Osteoblast (primary cell): ENCODE data around the gene IFNL1. TPM values are rescaled to one million over a fixed set of nuclear protein-coding genes. Genes with fewer than 3 reads are reported as not detected.

ENCODE experiments used
- DNase-seq: peaks from one replicate; pipeline ENCODE4 v3.0.0; 2011; ENCODE audit warnings: low spot score, mixed read lengths; ENCODE audit not compliant: insufficient read length; ENCODE audit errors: missing footprints
- H2AFZ ChIP-seq: 2 replicates; pipeline ENCODE4 v1.6.0; 2011; ENCODE audit warnings: mild to moderate bottlenecking, low read length
- H3K27ac ChIP-seq: 2 replicates; pipeline ENCODE4 v1.5.1; 2011; ENCODE audit warnings: mild to moderate bottlenecking, low read depth, low read length, moderate library complexity
- H3K27me3 ChIP-seq: 2 replicates; pipeline ENCODE4 v1.6.0; 2012; ENCODE audit warnings: mild to moderate bottlenecking, control low read depth, inconsistent platforms, low read length, moderate library complexity; ENCODE audit not compliant: insufficient read depth
- H3K36me3 ChIP-seq: 2 replicates; pipeline ENCODE4 v1.5.1; 2011; ENCODE audit warnings: mild to moderate bottlenecking, low read length, control low read depth, moderate library complexity; ENCODE audit not compliant: insufficient read depth
- H3K4me1 ChIP-seq: 2 replicates; pipeline ENCODE4 v1.5.1; 2011; ENCODE audit warnings: mild to moderate bottlenecking, low read length, control low read depth, moderate library complexity; ENCODE audit not compliant: insufficient read depth
- H3K4me2 ChIP-seq: 2 replicates; pipeline ENCODE4 v1.6.0; 2011; ENCODE audit warnings: mild to moderate bottlenecking, low read length; ENCODE audit not compliant: insufficient read depth
- H3K4me3 ChIP-seq: fragments of 200-600 bp; sonication (generic); 3 replicates; pipeline ENCODE4 v1.5.1; 2012; ENCODE audit warnings: mild to moderate bottlenecking, low read length, inconsistent platforms; ENCODE audit not compliant: insufficient read depth
- H3K79me2 ChIP-seq: 2 replicates; pipeline ENCODE4 v1.6.0; 2012; ENCODE audit warnings: mild to moderate bottlenecking, low read length, control low read depth, inconsistent platforms; ENCODE audit not compliant: insufficient read depth
- H3K9me3 ChIP-seq: 2 replicates; pipeline ENCODE4 v1.5.1; 2011; ENCODE audit warnings: low read depth, low read length, control low read depth
- H4K20me1 ChIP-seq: 2 replicates; pipeline ENCODE4 v1.6.0; 2012; ENCODE audit warnings: mild to moderate bottlenecking, low read length, control low read depth; ENCODE audit not compliant: insufficient read depth
- CTCF ChIP-seq: IDR thresholded peaks from 2 replicates; pipeline ENCODE4 v1.5.1; 2011; ENCODE audit warnings: mild to moderate bottlenecking, low read depth, low read length, moderate library complexity; ENCODE audit errors: extremely low read depth
- total RNA-seq: library from RNA; depleted of rRNA; stranded (reverse); fragments of >200 nt; gene quantifications from 2 replicates; pipeline ENCODE4 v1.2.3, GENCODE V29; 2012

IFNL1 gene
- total RNA-seq, 1 donor, result not detected

GRCh38 chr19:39318071-39318470 is 21.9 kb downstream of the IFNL1 start:
- DNase-seq, result no peak
- no peaks in the 10 kb centered on the region for H4K20me1 ChIP-seq
- H3K9me3 ChIP-seq, result no peaks in the 10 kb centered on the region
- TF ChIP-seq CTCF, result no peak
- H3K4me3 ChIP-seq, result no peak overlapping the region
- no peaks in the 10 kb centered on the region for H3K79me2 ChIP-seq
- no peaks in the 10 kb centered on the region for H3K36me3 ChIP-seq
- no peak overlapping the region for H2AFZ ChIP-seq
- no peak overlapping the region for H3K27ac ChIP-seq
- H3K4me2 ChIP-seq, result no peak overlapping the region
- H3K4me1 ChIP-seq, result no peaks in the 10 kb centered on the region
- H3K27me3 ChIP-seq, result peaks cover 19% of the 10 kb centered on the region

GRCh38 chr19:39318690-39319089 is 22.5 kb downstream of the IFNL1 start:
- peaks cover 19% of the 10 kb centered on the region for H3K27me3 ChIP-seq
- no peak for TF ChIP-seq CTCF
- H3K36me3 ChIP-seq, result no peaks in the 10 kb centered on the region

GRCh38 chr19:39319098-39319891 is 23.1 kb downstream of the IFNL1 start:
- DNase-seq, result peak; percentile 85
- no peaks in the 10 kb centered on the region for H3K9me3 ChIP-seq
- no peak for TF ChIP-seq CTCF
- no peaks in the 10 kb centered on the region for H4K20me1 ChIP-seq
- H3K4me2 ChIP-seq, result no peak overlapping the region
- no peak overlapping the region for H2AFZ ChIP-seq
- H3K36me3 ChIP-seq, result no peaks in the 10 kb centered on the region
- no peaks in the 10 kb centered on the region for H3K4me1 ChIP-seq
- H3K4me3 ChIP-seq, result no peak overlapping the region
- no peak overlapping the region for H3K27ac ChIP-seq
- no peaks in the 10 kb centered on the region for H3K79me2 ChIP-seq
- H3K27me3 ChIP-seq, result peaks cover 19% of the 10 kb centered on the region

More at GRCh38 chr19:39318690-39319089, 22.5 kb downstream of the IFNL1 start:
- Histone ChIP-seq H2AFZ (no peak overlapping the region), H3K9me3 (no peaks in the 10 kb centered on the region), H3K4me3 (no peak overlapping the region), H3K79me2 (no peaks in the 10 kb centered on the region), H3K4me1 (no peaks in the 10 kb centered on the region), H3K4me2 (no peak overlapping the region), H4K20me1 (no peaks in the 10 kb centered on the region), H3K27ac (no peak overlapping the region)
- no peak for DNase-seq

- Histone ChIP-seq H3K4me3 (peak overlapping the region; percentile 64), H4K20me1 (no peaks in the 10 kb centered on the region), H3K27me3 (peaks cover 19% of the 10 kb centered on the region), H3K9me3 (no peaks in the 10 kb centered on the region), H3K4me2 (peak overlapping the region; percentile 65), H2AFZ (no peak overlapping the region), H3K36me3 (no peaks in the 10 kb centered on the region), H3K79me2 (no peaks in the 10 kb centered on the region), H3K4me1 (no peaks in the 10 kb centered on the region), H3K27ac (no peak overlapping the region)
- TF ChIP-seq CTCF, result no peak
- DNase-seq, result peak; percentile 66
These were observed 23.7 kb downstream of the IFNL1 start for GRCh38 chr19:39319892-39320248.
